Measurements from ENCODE around the gene ITM2B.

Gene ITM2B

DNA sequence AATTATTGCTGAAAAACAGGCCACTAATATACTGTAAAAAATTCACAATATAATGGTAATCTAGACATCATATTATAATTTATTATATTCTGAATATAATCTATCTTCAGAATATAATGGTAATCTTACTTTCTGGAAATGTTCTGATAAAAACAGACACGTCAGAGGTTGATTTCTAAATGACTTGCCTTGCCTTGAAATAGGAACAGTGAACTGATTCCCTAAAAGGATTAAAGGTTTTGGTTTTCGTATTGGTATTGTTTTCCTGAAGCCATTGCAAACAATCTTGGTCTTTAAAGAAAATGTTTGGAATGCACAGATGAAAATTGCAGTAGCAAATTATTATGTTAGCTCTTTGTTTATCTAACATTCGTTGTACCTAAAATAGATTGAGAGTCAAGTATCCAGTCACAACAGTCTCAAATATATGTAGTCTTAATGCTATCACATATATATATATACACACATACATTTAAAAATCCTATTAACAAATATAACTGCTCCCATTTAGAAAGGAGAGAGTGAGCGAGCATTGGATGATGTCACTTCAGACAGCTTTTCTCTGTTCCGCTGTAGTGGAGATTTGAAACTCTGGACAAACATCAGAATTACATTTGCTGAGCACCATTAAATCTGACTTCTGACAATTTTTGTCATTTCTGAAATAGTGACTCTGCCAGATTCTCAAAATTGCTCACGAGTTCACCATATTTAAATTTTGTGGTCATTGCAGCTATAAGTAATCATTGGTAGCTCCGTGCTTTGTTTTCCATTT is 1.7 kb downstream of the ITM2B start (continued):
- TF ChIP-seq SCRT2 (tag by site-specific recombination; IDR thresholded peaks at IDR 0.05) (no peak), ZNF366 (tag by site-specific recombination; conservative IDR thresholded peaks at IDR 0.05) (peak; percentile 27; the same call in 1 of the 2 replicates), ELK4 (IDR thresholded peaks at IDR 0.05; ENCODE audit: borderline replicate concordance, low read depth, low read length) (no peak), ZNF529 (tag by site-specific recombination; IDR thresholded peaks at IDR 0.05; ENCODE audit: insufficient replicate concordance) (no peak), ZNF157 (tag by site-specific recombination; IDR thresholded peaks at IDR 0.05) (no peak), ZNF626 (tag by site-specific recombination; IDR thresholded peaks at IDR 0.05) (no peak), ZNF221 (tag by site-specific recombination; IDR thresholded peaks at IDR 0.05; ENCODE audit: borderline replicate concordance) (no peak), ZNF549 (tag by site-specific recombination; IDR thresholded peaks at IDR 0.05) (no peak), ZNF664 (tag by site-specific recombination; IDR thresholded peaks at IDR 0.05) (no peak), ZNF791 (tag by site-specific recombination; IDR thresholded peaks at IDR 0.05) (no peak), ZNF155 (tag by site-specific recombination; IDR thresholded peaks at IDR 0.05) (no peak), PRDM10 (tag by site-specific recombination; IDR thresholded peaks at IDR 0.05) (no peak), ZNF324 (tag by site-specific recombination; IDR thresholded peaks at IDR 0.05) (no peak), ZNF211 (tag by site-specific recombination; IDR thresholded peaks at IDR 0.05; ENCODE audit: low read depth) (no peak), KLF10 (tag by site-specific recombination; IDR thresholded peaks at IDR 0.05) (no peak; the same call in 1 of the 2 replicates), ZFP37 (tag by site-specific recombination; IDR thresholded peaks at IDR 0.05) (0 out of 2 replicates have a peak, but pooled peaks have one; percentile 28), ZNF449 (tag by site-specific recombination; IDR thresholded peaks at IDR 0.05) (no peak), ZXDB (tag by site-specific recombination; IDR thresholded peaks at IDR 0.05) (no peak), GFI1B (tag by site-specific recombination; IDR thresholded peaks at IDR 0.05) (peak; percentile 39; the same call in 1 of the 2 replicates), ZNF214 (tag by site-specific recombination; IDR thresholded peaks at IDR 0.05; ENCODE audit: borderline replicate concordance) (no peak), SP7 (tag by site-specific recombination; IDR thresholded peaks at IDR 0.05) (no peak; the same call in 1 of the 2 replicates), ZNF629 (tag by site-specific recombination; IDR thresholded peaks at IDR 0.05) (peak; percentile 69), KLF9 (tag by site-specific recombination; IDR thresholded peaks at IDR 0.05; ENCODE audit: low read depth) (no peak), ZNF391 (tag by site-specific recombination; IDR thresholded peaks at IDR 0.05; ENCODE audit: borderline replicate concordance, low read depth) (no peak), HOXA7 (CRISPR knock-in tag; IDR thresholded peaks at IDR 0.05; ENCODE audit: borderline replicate concordance) (no peak), ZNF239 (tag by site-specific recombination; IDR thresholded peaks at IDR 0.05) (no peak), ZBTB17 (tag by site-specific recombination; IDR thresholded peaks at IDR 0.05) (no peak)
- TF ChIP-seq, protein P1, sequence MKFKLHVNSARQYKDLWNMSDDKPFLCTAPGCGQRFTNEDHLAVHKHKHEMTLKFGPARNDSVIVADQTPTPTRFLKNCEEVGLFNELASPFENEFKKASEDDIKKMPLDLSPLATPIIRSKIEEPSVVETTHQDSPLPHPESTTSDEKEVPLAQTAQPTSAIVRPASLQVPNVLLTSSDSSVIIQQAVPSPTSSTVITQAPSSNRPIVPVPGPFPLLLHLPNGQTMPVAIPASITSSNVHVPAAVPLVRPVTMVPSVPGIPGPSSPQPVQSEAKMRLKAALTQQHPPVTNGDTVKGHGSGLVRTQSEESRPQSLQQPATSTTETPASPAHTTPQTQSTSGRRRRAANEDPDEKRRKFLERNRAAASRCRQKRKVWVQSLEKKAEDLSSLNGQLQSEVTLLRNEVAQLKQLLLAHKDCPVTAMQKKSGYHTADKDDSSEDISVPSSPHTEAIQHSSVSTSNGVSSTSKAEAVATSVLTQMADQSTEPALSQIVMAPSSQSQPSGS (tag by site-specific recombination; IDR thresholded peaks at IDR 0.05; ENCODE audit: low read depth) = peak; percentile 88
- TF ChIP-seq, protein P2, sequence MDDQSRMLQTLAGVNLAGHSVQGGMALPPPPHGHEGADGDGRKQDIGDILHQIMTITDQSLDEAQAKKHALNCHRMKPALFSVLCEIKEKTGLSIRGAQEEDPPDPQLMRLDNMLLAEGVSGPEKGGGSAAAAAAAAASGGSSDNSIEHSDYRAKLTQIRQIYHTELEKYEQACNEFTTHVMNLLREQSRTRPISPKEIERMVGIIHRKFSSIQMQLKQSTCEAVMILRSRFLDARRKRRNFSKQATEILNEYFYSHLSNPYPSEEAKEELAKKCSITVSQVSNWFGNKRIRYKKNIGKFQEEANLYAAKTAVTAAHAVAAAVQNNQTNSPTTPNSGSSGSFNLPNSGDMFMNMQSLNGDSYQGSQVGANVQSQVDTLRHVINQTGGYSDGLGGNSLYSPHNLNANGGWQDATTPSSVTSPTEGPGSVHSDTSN (CRISPR knock-in tag; IDR thresholded peaks at IDR 0.05) = no peak
- TF ChIP-seq, protein P3, sequence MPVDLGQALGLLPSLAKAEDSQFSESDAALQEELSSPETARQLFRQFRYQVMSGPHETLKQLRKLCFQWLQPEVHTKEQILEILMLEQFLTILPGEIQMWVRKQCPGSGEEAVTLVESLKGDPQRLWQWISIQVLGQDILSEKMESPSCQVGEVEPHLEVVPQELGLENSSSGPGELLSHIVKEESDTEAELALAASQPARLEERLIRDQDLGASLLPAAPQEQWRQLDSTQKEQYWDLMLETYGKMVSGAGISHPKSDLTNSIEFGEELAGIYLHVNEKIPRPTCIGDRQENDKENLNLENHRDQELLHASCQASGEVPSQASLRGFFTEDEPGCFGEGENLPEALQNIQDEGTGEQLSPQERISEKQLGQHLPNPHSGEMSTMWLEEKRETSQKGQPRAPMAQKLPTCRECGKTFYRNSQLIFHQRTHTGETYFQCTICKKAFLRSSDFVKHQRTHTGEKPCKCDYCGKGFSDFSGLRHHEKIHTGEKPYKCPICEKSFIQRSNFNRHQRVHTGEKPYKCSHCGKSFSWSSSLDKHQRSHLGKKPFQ (tag by site-specific recombination; IDR thresholded peaks at IDR 0.05) = no peak

All from HEK293 (cell line).